22Rv1 (cell line): Measurements from ENCODE around the gene MZF1.

Source experiments
- H3K27ac ChIP-seq: fragments of 450-650 bp; 2 replicates; pipeline ENCODE4 v1.5.1; 2017
- ZFX ChIP-seq: fragments of 450-650 bp; IDR thresholded peaks from 2 replicates; pipeline ENCODE4 v1.6.1; 2017; ENCODE audit warnings: antibody characterized with exemption, borderline replicate concordance
- TF ChIP-seq, protein P1 (sequence below): fragments of 450-650 bp; IDR thresholded peaks from 2 replicates; pipeline ENCODE4 v1.5.1; 2017; ENCODE audit warnings: mild to moderate bottlenecking

Gene MZF1

GRCh38 chr19:58521651-58522050 is 51.5 kb downstream of the MZF1 start:
- H3K27ac ChIP-seq: peak overlapping the region; percentile 98
- TF ChIP-seq ZFX: no peak
- TF ChIP-seq, protein P1, sequence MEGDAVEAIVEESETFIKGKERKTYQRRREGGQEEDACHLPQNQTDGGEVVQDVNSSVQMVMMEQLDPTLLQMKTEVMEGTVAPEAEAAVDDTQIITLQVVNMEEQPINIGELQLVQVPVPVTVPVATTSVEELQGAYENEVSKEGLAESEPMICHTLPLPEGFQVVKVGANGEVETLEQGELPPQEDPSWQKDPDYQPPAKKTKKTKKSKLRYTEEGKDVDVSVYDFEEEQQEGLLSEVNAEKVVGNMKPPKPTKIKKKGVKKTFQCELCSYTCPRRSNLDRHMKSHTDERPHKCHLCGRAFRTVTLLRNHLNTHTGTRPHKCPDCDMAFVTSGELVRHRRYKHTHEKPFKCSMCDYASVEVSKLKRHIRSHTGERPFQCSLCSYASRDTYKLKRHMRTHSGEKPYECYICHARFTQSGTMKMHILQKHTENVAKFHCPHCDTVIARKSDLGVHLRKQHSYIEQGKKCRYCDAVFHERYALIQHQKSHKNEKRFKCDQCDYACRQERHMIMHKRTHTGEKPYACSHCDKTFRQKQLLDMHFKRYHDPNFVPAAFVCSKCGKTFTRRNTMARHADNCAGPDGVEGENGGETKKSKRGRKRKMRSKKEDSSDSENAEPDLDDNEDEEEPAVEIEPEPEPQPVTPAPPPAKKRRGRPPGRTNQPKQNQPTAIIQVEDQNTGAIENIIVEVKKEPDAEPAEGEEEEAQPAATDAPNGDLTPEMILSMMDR: no peak

GRCh38 chr19:58520257-58520599 is 52.9 kb downstream of the MZF1 start:
- TF ChIP-seq, protein P1: no peak
- TF ChIP-seq ZFX: no peak
- H3K27ac ChIP-seq: peak overlapping the region; percentile 98

- TF ChIP-seq, protein P1: peak; percentile 81
- TF ChIP-seq ZFX: no peak
- peak within 1 kb of the TSS; percentile 98 for H3K27ac ChIP-seq
Measured at GRCh38 chr19:58519355-58520256, 53.5 kb downstream of the MZF1 start, which contains the start of gene ZBTB45. ZBTB45 (minus strand) TSS chr19:58519810; CDS start chr19:58517673, 2,137 bp downstream.

DNA sequence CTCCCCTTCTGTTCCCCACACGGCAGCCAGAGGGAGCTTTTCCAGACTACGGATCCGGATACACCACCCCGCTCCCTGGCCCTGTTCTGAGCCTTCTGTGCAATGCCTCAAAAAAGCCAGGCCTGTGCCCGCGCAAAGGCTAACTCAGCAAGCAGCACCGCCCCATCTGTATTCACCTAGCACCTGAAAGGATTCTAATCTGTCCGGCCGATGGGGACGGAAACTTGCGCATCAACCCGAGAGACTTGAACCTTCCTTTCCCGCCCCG is 54.1 kb downstream of the MZF1 start:
- peak overlapping the region; percentile 98 for H3K27ac ChIP-seq
- no peak for TF ChIP-seq ZFX
- TF ChIP-seq, protein P1: no peak

GRCh38 chr19:58518256-58519086 is 54.7 kb downstream of the MZF1 start:
- peak overlapping the region; percentile 98 for H3K27ac ChIP-seq
- no peak for TF ChIP-seq ZFX
- TF ChIP-seq, protein P1: no peak

GRCh38 chr19:58516964-58517833 is 55.9 kb downstream of the MZF1 start:
- peak overlapping the region; percentile 98 for H3K27ac ChIP-seq
- no peak for TF ChIP-seq ZFX
- TF ChIP-seq, protein P1: peak; percentile 13; the same call in 1 of the 2 replicates
